H1 (cell line): ENCODE results near the gene EPHB1. TPM values are rescaled to one million over a fixed set of nuclear protein-coding genes. Genes with fewer than 3 reads are reported as not detected.

Experiments
- CTCF ChIA-PET: fragments of 300-600 bp; sonication (Branson Sonifier 250); formaldehyde crosslinking; loops from one replicate; lab custom pipeline; 2021; ENCODE audit not compliant: partially characterized antibody; lab: Charles Lee
- POLR2A ChIA-PET: fragments of 300-600 bp; sonication (Branson Sonifier 250); formaldehyde crosslinking; loops from one replicate; lab custom pipeline; 2021; ENCODE audit warnings: inconsistent platforms; ENCODE audit not compliant: partially characterized antibody; lab: Charles Lee
- DNase-seq, 2 experiments: peaks; one replicate each; pipeline versions ENCODE4 v3.0.0 to v3.0.0-alpha.2; 2010 to 2022; ENCODE audit warnings: low spot score in 2 of 2, low read depth in 1 of 2, mixed read lengths in 1 of 2
- FAIRE-seq: peaks from 2 replicates; lab custom pipeline; 2011; peaks lifted over from hg19 to GRCh38; lab: Jason Lieb, UNC
- H2AFZ ChIP-seq: 2 replicates; pipeline ENCODE4 v1.8.1; 2012; ENCODE audit warnings: low read length, inconsistent platforms
- H2AK5ac ChIP-seq: 2 replicates; pipeline ENCODE4 v1.6.1; 2013; ENCODE audit warnings: low read depth, low read length
- H2BK120ac ChIP-seq: replicated peaks from 2 replicates; pipeline ENCODE3; 2013; ENCODE audit warnings: low read depth, low read length, inconsistent platforms
- H2BK12ac ChIP-seq: 2 replicates; pipeline ENCODE4 v1.6.1; 2013; ENCODE audit warnings: low read depth, low read length
- H2BK15ac ChIP-seq: 2 replicates; pipeline ENCODE4 v1.6.1; 2013; ENCODE audit warnings: low read length
- H2BK20ac ChIP-seq: 2 replicates; pipeline ENCODE4 v1.6.1; 2013; ENCODE audit warnings: low read length
- H2BK5ac ChIP-seq: 2 replicates; pipeline ENCODE4 v1.6.1; 2013; ENCODE audit warnings: low read depth, low read length
- H3K14ac ChIP-seq: 2 replicates; pipeline ENCODE4 v1.6.1; 2013; ENCODE audit warnings: inconsistent platforms; ENCODE audit not compliant: insufficient read length
- H3K18ac ChIP-seq: 2 replicates; pipeline ENCODE4 v1.6.1; 2013; ENCODE audit warnings: low read length; ENCODE audit errors: extremely low read depth
- H3K23ac ChIP-seq: 2 replicates; pipeline ENCODE4 v1.6.1; 2013; ENCODE audit warnings: inconsistent platforms; ENCODE audit not compliant: insufficient read length
- H3K23me2 ChIP-seq: 2 replicates; pipeline ENCODE4 v1.6.1; 2013; ENCODE audit warnings: low read depth, low read length
- H3K27ac ChIP-seq: 2 replicates; pipeline ENCODE4 v1.6.1; 2011; ENCODE audit warnings: low read depth, low read length, inconsistent platforms
- H3K27me3 ChIP-seq, 4 experiments: replicated peaks in 1 of 4; 1 replicate in 1 of 4; 2 replicates in 3 of 4; pipeline versions ENCODE4 v1.6.1 to v1.8.1; 2011 to 2013; ENCODE audit warnings: low read length in 3 of 4, mild to moderate bottlenecking in 3 of 4, inconsistent platforms in 2 of 4, mixed read lengths in 2 of 4, moderate library complexity in 1 of 4; ENCODE audit not compliant: control insufficient read depth in 3 of 4, insufficient read depth in 3 of 4; ENCODE audit errors: extremely low read depth in 1 of 4
- H3K36me3 ChIP-seq, 4 experiments: 2 replicates each; pipeline versions ENCODE4 v1.6.1 to v1.8.1; 2011 to 2013; ENCODE audit warnings: mild to moderate bottlenecking in 4 of 4, low read length in 3 of 4, moderate library complexity in 2 of 4, control low read depth in 1 of 4, inconsistent platforms in 1 of 4; ENCODE audit not compliant: insufficient read depth in 4 of 4, control insufficient read depth in 2 of 4
- H3K4ac ChIP-seq: replicated peaks from 2 replicates; pipeline ENCODE3; 2013; ENCODE audit warnings: low read length, low read depth, mixed read lengths, inconsistent platforms; ENCODE audit not compliant: insufficient read length
- H3K4me1 ChIP-seq, 4 experiments: replicated peaks in 1 of 4; 1 replicate in 1 of 4; 2 replicates in 3 of 4; pipeline versions ENCODE4 v1.6.1 to v1.8.1; 2011 to 2013; ENCODE audit warnings: low read length in 3 of 4, inconsistent platforms in 2 of 4, mixed read lengths in 1 of 4; ENCODE audit not compliant: insufficient read depth in 4 of 4, control insufficient read depth in 3 of 4
- H3K4me2 ChIP-seq, 2 experiments: 2 replicates each; pipeline versions ENCODE4 v1.6.1 to v1.8.1; 2011 to 2013; ENCODE audit warnings: low read depth in 2 of 2, low read length in 2 of 2, control low read depth in 1 of 2, inconsistent platforms in 1 of 2, mild to moderate bottlenecking in 1 of 2; ENCODE audit not compliant: insufficient read depth in 1 of 2
- H3K4me3 ChIP-seq, 4 experiments: fragments of 200-600, 300-600 bp in 1 of 4; sonication (generic), shearing (Covaris generic), sonication (Bioruptor Twin) in 1 of 4; 2 replicates each; pipeline versions ENCODE4 v1.5.1 to v1.8.1; 2011 to 2016; ENCODE audit warnings: low read length in 4 of 4, low read depth in 3 of 4, control low read depth in 2 of 4, inconsistent platforms in 2 of 4, mild to moderate bottlenecking in 2 of 4, mixed read lengths in 1 of 4, moderate library complexity in 1 of 4; ENCODE audit not compliant: insufficient read depth in 2 of 4; ENCODE audit errors: extremely low read depth in 1 of 4
- H3K56ac ChIP-seq: replicated peaks from 2 replicates; pipeline ENCODE3; 2013; ENCODE audit warnings: low read depth, mild to moderate bottlenecking, mixed read lengths, low read length, inconsistent platforms; ENCODE audit not compliant: insufficient read length
- H3K79me1 ChIP-seq: 2 replicates; pipeline ENCODE4 v1.6.1; 2013; ENCODE audit warnings: low read depth, low read length, control low read depth
- H3K79me2 ChIP-seq, 2 experiments: 2 replicates each; pipeline versions ENCODE4 v1.6.1 to v1.8.1; 2012 to 2013; ENCODE audit warnings: low read length in 2 of 2, mild to moderate bottlenecking in 2 of 2, inconsistent platforms in 1 of 2; ENCODE audit not compliant: insufficient read depth in 2 of 2, control insufficient read depth in 1 of 2
- H3K9ac ChIP-seq, 4 experiments: replicated peaks in 1 of 4; 1 replicate in 1 of 4; 2 replicates in 3 of 4; pipeline versions ENCODE4 v1.6.1 to v1.8.1; 2011 to 2013; ENCODE audit warnings: low read depth in 3 of 4, low read length in 3 of 4, control low read depth in 2 of 4, mild to moderate bottlenecking in 2 of 4, moderate library complexity in 2 of 4, inconsistent platforms in 1 of 4; ENCODE audit errors: extremely low read depth in 1 of 4
- H3K9me3 ChIP-seq, 2 experiments: 2 replicates each; pipeline versions ENCODE4 v1.6.1 to v1.8.1; 2012 to 2013; ENCODE audit warnings: mild to moderate bottlenecking in 2 of 2, moderate library complexity in 2 of 2, control low read depth in 1 of 2, inconsistent platforms in 1 of 2, low read depth in 1 of 2, low read length in 1 of 2, mixed read lengths in 1 of 2; ENCODE audit not compliant: insufficient read depth in 2 of 2
- H4K20me1 ChIP-seq, 2 experiments: replicated peaks in 1 of 2; 2 replicates each; pipeline versions ENCODE3 to v1.8.1; 2011 to 2013; ENCODE audit warnings: inconsistent platforms in 2 of 2, low read length in 2 of 2, mild to moderate bottlenecking in 1 of 2; ENCODE audit not compliant: insufficient read depth in 2 of 2, control insufficient read depth in 1 of 2
- H4K5ac ChIP-seq: 2 replicates; pipeline ENCODE4 v1.6.1; 2013; ENCODE audit warnings: low read length, low read depth, mixed read lengths, inconsistent platforms; ENCODE audit not compliant: insufficient read length
- H4K8ac ChIP-seq: 2 replicates; pipeline ENCODE4 v1.8.0; 2013; ENCODE audit warnings: mild to moderate bottlenecking, moderate library complexity, low read length, inconsistent platforms; ENCODE audit not compliant: insufficient read depth; ENCODE audit errors: extremely low read depth
- H4K91ac ChIP-seq: replicated peaks from 2 replicates; pipeline ENCODE3; 2013; ENCODE audit warnings: low read length, mixed read lengths, inconsistent platforms; ENCODE audit not compliant: insufficient read length
- BRCA1 ChIP-seq: IDR thresholded peaks from 2 replicates; pipeline ENCODE4 v1.6.1; 2012; ENCODE audit warnings: low read depth, low read length, improper control_type of control experiment
- CREB1 ChIP-seq: IDR thresholded peaks from 2 replicates; pipeline ENCODE4 v1.6.1; 2012; ENCODE audit warnings: inconsistent platforms
- EGR1 ChIP-seq: IDR thresholded peaks from 2 replicates; pipeline ENCODE4 v1.6.1; 2011; ENCODE audit warnings: low read depth, low read length, borderline replicate concordance
- EP300 ChIP-seq, 2 experiments: IDR thresholded peaks; 1 replicate in 1 of 2; 2 replicates in 1 of 2; pipeline ENCODE4 v1.6.1; 2011 to 2012; ENCODE audit warnings: low read depth in 2 of 2, low read length in 2 of 2, mild to moderate bottlenecking in 2 of 2, borderline replicate concordance in 1 of 2, inconsistent platforms in 1 of 2, moderate library complexity in 1 of 2
- EZH2 ChIP-seq: fragments of 200-600 bp; sonication (generic); IDR thresholded peaks from 2 replicates; pipeline ENCODE4 v1.7.1; 2012; ENCODE audit warnings: low read depth, mild to moderate bottlenecking, moderate library complexity, low read length, inconsistent platforms; ENCODE audit not compliant: severe bottlenecking
- HDAC6 ChIP-seq: IDR thresholded peaks from one replicate; pipeline ENCODE4 v1.7.1; 2012; ENCODE audit warnings: low read depth, mild to moderate bottlenecking, inconsistent platforms, low read length, moderate library complexity
- MAFK ChIP-seq: IDR thresholded peaks from 2 replicates; pipeline ENCODE4 v1.6.1; 2012; ENCODE audit warnings: low read depth, mild to moderate bottlenecking, improper control_type of control experiment, low read length
- MAX ChIP-seq: IDR thresholded peaks from 2 replicates; pipeline ENCODE4 v1.6.1; 2012; ENCODE audit warnings: inconsistent platforms
- NANOG ChIP-seq: IDR thresholded peaks from 2 replicates; pipeline ENCODE4 v1.6.1; 2011; ENCODE audit warnings: low read length, low read depth, mild to moderate bottlenecking, inconsistent platforms; ENCODE audit not compliant: insufficient read depth, poor library complexity, severe bottlenecking
- TCF12 ChIP-seq: IDR thresholded peaks from 2 replicates; pipeline ENCODE4 v1.6.1; 2011; ENCODE audit warnings: low read depth, mild to moderate bottlenecking, low read length
- YY1 ChIP-seq: IDR thresholded peaks from 2 replicates; pipeline ENCODE4 v1.6.1; 2011; ENCODE audit warnings: low read depth, mild to moderate bottlenecking, low read length
- WGBS, 2 experiments: shearing (Covaris generic) in 1 of 2; methylation state at CpG; one replicate each; pipeline versions ENCODE4 v1.1.6 to v1.1.7; 2013 to 2015; ENCODE audit warnings: low lambda C conversion rate in 2 of 2, mixed read lengths in 2 of 2, inconsistent platforms in 1 of 2, low coverage in 1 of 2, missing lambda C conversion rate in 1 of 2; ENCODE audit not compliant: insufficient replicate concordance in 2 of 2, insufficient coverage in 1 of 2, insufficient read length in 1 of 2; ENCODE audit errors: extremely low coverage in 1 of 2, missing lambda C conversion rate in 1 of 2; 5-methylcytosine and 5-hydroxymethylcytosine counted together
- polyA plus RNA-seq, 7 experiments: library from polyadenylated mRNA; depleted of rRNA in 3 of 7; stranded (reverse) in 5 of 7; unstranded in 2 of 7; fragments of >200 nt in 5 of 7; fragments of 200-250 nt in 2 of 7; gene quantifications; 1 replicate in 5 of 7; 2 replicates in 1 of 7; 4 replicates in 1 of 7; pipeline versions ENCODE4 v1.2.1 to v1.2.3, GENCODE V29; 2011 to 2013; ENCODE audit warnings: missing spikeins in 2 of 7, mixed read lengths in 2 of 7
- total RNA-seq: library from RNA; stranded (reverse); fragmentation: NEBNext Ultra II Directional; extraction: Animal tissue kit (Norgen Biotek cat#: 25700); gene quantifications from 2 replicates; pipeline ENCODE4 v1.2.1, GENCODE V29; 2021

The EPHB1 gene
- total and polyA plus RNA-seq, 2 of the 8 experiments (the other 6 are each of a cell fraction or from before 2014, with no cell fraction given): 3.5 to 5.9 TPM

- H3K79me2 ChIP-seq: no peaks in the 10 kb centered on the region
- no peaks in the 10 kb centered on the region for H3K27me3 ChIP-seq
- H3K9ac ChIP-seq: no peak overlapping the region
- no peak overlapping the region for H3K14ac ChIP-seq
- no peaks in the 10 kb centered on the region for H4K20me1 ChIP-seq
- peaks cover 3 to 6% of the 10 kb centered on the region in 2 experiments; a peak in 2 of 4 replicates for H3K9me3 ChIP-seq
- no peaks in the 10 kb centered on the region for H3K23me2 ChIP-seq
- no peak overlapping the region for H3K4me2 ChIP-seq
- DNase-seq (no peak), FAIRE-seq (no peak)
- ChIA-PET CTCF (interaction anchor here (3.2 kb wide), 1 partner anchor 12 kb away, joined by 9 read pairs; no protein-coding TSS in a partner anchor), POLR2A (no interaction called here)
- no peak overlapping the region for H4K5ac ChIP-seq
- no peak overlapping the region for H2AK5ac ChIP-seq
- no peak overlapping the region for H3K27ac ChIP-seq
- TF ChIP-seq BRCA1 (no peak), CREB1 (no peak), YY1 (no peak), NANOG (no peak), EZH2 (no peak), TCF12 (no peak), EP300 (IDR thresholded peaks at IDR 0.05; ENCODE audit: borderline replicate concordance in 1 of 2, low read depth in 2 of 2, low read length in 2 of 2) (no peak), EGR1 (no peak), MAX (no peak), HDAC6 (no peak), MAFK (no peak)
- no peak overlapping the region for H2AFZ ChIP-seq
- no peak overlapping the region for H3K56ac ChIP-seq
- no peak overlapping the region for H4K8ac ChIP-seq
- no peak overlapping the region for H2BK12ac ChIP-seq
- H2BK15ac ChIP-seq: no peak overlapping the region
- no peak overlapping the region for H3K4me3 ChIP-seq
- H3K36me3 ChIP-seq: no peaks in the 10 kb centered on the region
- H2BK5ac ChIP-seq: no peak overlapping the region
- H3K4me1 ChIP-seq: no peaks in the 10 kb centered on the region
- H2BK120ac ChIP-seq: no peak overlapping the region
- no peak overlapping the region for H2BK20ac ChIP-seq
- no peak overlapping the region for H3K18ac ChIP-seq
- no peaks in the 10 kb centered on the region for H3K79me1 ChIP-seq
- no peak overlapping the region for H3K23ac ChIP-seq
- WGBS, 2 experiments: 95% methylated on average over 5 of the region's 5 CpGs; no CpG with 5 or more reads in 1 of the 2 experiments
- H4K91ac ChIP-seq: no peak overlapping the region
- no peak overlapping the region for H3K4ac ChIP-seq
Measured at GRCh38 chr3:135072431-135072830, 277.4 kb downstream of the EPHB1 start.
